Ureter (tissue), 1 donor: ENCODE results near the gene SLC8A2. TPM values are rescaled to one million over a fixed set of nuclear protein-coding genes. Genes with fewer than 3 reads are reported as not detected.
A peak's percentile ranks its signal among the peaks of the same experiment; 100 is the strongest.

ENCODE experiments used
- DNase-seq: peaks from one replicate; pipeline ENCODE4 v3.0.0-alpha.2; 2020; ENCODE audit warnings: low spot score
- total RNA-seq: library from RNA; stranded (reverse); gene quantifications from one replicate; pipeline ENCODE4 v1.2.4, GENCODE V29; 2023
- donor health status: DM: yes; HTN: yes; CAD: no.

Gene SLC8A2, protein sequence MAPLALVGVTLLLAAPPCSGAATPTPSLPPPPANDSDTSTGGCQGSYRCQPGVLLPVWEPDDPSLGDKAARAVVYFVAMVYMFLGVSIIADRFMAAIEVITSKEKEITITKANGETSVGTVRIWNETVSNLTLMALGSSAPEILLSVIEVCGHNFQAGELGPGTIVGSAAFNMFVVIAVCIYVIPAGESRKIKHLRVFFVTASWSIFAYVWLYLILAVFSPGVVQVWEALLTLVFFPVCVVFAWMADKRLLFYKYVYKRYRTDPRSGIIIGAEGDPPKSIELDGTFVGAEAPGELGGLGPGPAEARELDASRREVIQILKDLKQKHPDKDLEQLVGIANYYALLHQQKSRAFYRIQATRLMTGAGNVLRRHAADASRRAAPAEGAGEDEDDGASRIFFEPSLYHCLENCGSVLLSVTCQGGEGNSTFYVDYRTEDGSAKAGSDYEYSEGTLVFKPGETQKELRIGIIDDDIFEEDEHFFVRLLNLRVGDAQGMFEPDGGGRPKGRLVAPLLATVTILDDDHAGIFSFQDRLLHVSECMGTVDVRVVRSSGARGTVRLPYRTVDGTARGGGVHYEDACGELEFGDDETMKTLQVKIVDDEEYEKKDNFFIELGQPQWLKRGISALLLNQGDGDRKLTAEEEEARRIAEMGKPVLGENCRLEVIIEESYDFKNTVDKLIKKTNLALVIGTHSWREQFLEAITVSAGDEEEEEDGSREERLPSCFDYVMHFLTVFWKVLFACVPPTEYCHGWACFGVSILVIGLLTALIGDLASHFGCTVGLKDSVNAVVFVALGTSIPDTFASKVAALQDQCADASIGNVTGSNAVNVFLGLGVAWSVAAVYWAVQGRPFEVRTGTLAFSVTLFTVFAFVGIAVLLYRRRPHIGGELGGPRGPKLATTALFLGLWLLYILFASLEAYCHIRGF
- 2.7 TPM for total RNA-seq

DNA sequence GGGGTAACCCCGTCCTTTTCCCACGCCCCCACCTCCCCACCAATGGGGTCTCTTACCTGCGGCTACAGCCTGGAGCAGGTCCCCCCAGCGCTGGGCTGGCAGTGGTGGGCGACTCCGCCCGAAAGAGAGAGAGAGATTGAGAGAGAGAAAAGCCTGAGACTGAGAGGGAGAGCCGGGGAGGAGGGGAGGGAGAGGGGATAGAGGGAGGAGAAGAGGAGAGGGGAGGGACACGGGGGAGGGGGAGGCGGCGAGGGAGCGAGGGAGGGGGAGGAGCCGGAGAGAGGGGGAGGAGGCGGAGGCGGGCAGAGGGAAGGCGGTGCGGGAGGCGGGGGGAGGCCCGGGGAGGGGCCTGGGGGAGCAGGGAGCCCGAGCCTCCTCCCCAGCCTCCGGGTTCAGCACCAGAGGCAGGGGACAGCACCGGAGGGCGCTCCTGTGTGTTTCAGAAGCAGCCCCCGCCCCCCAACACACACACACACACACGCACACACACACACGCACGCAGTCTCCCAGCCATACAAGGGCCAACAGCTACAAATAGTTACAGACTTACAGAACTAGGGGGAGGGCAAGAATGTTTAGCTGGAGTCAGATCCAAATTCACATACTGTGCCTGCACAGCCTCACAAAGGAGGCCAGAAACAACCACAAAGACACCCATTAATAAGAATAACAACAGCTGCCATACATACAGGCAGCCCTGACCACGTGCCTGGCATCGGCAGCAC lies at the start of gene SLC8A2:
TSS of gene SLC8A2 (minus strand) at position 161 of the 725 bp plus-strand sequence. CDS start 5,490 bp downstream, outside the sequence.
- peak; percentile 73 for DNase-seq

DNA sequence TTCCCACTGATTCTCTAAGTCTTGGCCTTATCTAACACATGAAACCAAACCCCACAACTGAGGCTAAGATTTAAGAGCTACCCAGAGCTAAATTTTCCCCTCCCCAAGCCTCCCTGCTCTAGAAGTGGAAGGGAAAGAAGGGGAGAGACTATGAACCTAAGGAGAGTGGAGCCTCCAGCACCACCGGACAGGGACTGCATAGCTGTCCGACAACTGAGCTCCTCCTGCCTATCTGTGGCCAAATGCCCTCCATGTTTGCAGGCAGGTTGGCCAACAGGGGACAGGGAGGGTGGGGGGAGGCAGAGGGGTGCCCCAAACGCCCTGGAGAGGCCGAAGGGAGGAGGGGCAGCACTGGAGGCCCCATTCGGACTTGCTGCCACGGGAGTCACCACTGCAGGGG lies 49.1 kb upstream of the SLC8A2 start:
- no peak for DNase-seq

GRCh38 chr19:47520343-47520806 lies 48.7 kb upstream of the SLC8A2 start:
- no peak for DNase-seq

DNA sequence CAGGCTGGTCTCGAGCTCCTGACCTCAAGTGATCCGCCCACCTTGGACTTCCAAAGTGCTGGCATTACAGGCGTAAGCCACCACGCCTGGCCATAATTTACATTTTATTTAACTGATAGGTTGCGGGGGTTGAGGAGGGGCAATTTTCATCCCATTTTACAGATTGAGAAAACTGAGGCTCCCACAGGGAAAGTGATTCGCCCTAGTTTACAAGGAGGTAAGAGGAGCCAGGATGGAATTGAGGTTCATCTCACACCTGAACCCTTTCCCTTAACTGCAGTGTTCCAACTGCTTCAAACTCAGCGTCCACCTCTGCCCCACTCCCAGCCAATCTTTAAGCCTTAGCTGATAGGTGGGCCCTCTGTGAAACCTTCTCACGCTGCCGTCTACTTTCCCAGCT lies 47.2 kb upstream of the SLC8A2 start:
- no peak for DNase-seq

- DNase-seq: no peak
Measured at GRCh38 chr19:47518139-47518538, 46.4 kb upstream of the SLC8A2 start.

DNA sequence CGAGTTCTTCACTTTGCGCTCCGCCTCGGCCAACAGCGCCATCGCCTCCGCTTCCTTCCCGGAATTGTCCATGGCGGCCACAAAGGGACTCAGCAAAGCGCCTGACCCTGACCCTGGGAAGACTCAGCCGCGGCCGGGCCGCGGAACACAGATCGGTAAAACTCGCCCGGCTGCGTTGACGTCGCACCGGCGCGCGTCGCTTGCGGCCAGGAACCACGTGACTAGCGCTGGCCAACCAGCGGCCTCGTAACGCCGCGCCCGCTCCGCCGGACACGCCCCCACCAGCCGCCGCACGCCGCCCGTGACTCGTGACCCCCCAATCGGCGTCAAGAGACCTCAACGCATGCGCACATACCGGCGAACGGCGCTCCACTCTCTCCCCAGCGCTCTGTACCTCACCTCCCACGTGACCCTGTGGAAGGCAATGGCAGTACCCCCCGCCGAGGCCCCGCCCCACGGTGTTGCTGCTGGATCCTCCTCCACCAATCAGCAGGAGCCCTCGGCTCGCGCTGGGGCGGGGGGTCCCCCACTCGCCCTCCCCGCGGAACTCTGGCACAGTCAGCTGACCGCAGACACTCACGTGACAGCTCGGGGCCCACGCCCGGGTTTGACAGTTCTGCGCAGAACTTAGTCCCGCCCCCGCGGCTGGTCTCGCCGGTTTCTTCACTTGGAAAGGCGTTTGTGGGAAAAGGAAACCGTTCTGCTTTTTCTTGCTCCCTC lies 43.3 kb upstream of the SLC8A2 start, which contains the start of gene NAPA:
TSS of gene NAPA (minus strand) at position 195 of the 720 bp plus-strand sequence. CDS start at position 72, 123 bp downstream.
- DNase-seq: peak; percentile 100

DNA sequence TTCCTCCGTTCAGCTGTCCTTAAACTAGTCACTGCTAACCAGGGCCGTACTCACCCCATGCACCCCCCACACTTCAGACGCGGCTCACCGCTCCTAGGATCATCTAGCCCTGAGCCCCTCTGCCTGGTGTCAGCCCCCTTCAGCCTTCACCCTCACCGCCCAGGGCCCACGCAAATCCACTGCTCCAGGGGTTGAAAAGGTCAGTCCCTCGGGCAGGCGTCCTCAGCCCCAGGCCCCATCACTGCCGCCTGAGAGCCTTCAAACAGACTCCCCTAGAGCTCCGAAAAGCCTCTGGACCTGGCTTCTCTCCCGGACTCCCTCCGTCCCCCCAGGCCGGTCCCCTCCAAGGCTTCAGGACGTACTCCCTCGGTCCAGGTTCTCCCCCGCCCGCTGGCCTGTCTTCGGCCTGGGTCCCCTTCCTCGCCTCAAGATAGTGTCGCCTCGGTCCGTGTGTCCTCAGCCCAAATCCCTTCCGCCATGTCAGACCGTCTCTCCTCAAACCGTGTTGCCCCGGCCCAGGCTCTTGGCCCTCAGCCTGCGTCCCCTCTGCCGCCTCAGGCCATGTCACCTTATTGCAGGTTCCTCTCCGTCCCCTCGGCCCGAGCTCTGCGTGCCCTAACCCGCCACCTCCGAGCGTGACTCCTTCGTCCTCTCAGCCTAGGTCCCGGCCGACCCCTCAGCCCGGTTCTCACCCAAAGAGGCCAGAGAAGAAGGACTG lies 42.6 kb upstream of the SLC8A2 start:
- no peak for DNase-seq

GRCh38 chr19:47512948-47513319 lies 41.2 kb upstream of the SLC8A2 start:
- DNase-seq: no peak

- peak; percentile 83 for DNase-seq
Measured at GRCh38 chr19:47512183-47512947, 40.7 kb upstream of the SLC8A2 start.

DNA sequence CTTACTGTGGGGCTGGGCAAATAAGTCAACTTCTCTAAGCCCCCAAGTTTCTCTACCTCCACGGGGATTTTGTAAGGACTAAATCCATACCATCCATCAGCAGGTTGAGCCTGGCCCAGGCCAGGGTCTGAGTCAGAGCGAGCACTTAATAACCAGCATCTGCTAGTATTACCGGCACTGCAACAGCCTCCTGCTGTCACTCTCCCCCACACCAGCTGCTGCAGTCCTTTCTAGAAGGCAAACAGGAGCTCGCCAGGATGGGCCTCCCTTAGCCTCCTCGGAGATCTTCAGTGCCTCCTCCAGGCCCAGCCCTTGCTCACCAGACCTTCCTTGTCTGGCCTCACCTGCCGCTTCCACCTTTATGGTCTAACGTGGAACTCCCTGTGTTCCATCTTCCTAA lies 40.0 kb upstream of the SLC8A2 start:
- DNase-seq: no peak

- no peak for DNase-seq
Measured at GRCh38 chr19:47511128-47511517, 39.4 kb upstream of the SLC8A2 start.

GRCh38 chr19:47510516-47511127 lies 38.9 kb upstream of the SLC8A2 start:
- no peak for DNase-seq

DNA sequence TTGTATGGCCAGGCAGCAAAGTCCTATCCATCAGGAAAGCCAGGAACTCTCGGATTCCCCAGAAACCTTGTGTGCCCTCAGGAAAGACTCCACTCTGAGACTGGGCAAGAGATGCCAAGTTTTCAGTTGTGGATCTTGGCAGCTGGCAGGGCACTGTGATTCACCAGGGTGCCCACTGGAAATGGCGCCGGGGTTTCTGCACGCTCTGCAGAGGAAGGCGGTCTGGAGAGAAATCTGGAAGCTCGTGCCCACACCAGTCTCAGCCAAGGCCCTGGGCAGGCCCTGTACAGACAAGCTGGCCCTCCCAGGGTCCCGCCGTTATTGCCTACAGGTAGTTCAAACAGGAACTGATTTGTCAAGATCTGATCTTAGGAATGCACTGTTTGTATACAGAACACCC lies 38.3 kb upstream of the SLC8A2 start:
- peak; percentile 79 for DNase-seq

- DNase-seq: no peak
Measured at GRCh38 chr19:47509170-47509847, 37.6 kb upstream of the SLC8A2 start.

- no peak for DNase-seq
Measured at GRCh38 chr19:47508721-47509120, 37.0 kb upstream of the SLC8A2 start.

GRCh38 chr19:47507924-47508553 lies 36.3 kb upstream of the SLC8A2 start:
- DNase-seq: no peak

GRCh38 chr19:47507012-47507411 lies 35.3 kb upstream of the SLC8A2 start:
- no peak for DNase-seq

DNA sequence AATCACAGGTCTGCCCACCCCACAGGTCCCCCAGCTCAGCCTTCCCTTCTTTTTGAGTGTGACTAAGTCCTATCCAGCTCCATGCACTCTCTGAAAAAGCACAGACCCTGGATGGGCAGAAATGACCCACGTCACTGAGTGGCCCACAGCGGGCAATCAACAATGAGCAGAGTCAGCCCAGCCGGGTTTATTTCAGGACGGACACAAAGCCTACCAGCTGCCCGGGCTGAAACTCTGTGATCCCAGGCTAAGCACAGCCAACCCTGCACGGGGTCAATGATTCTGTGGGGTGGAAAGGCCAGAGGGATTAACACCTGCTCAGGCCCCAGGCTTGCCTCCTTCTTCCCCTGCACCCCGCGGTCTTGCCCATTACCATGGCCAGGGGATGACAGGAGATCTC lies 34.8 kb upstream of the SLC8A2 start:
- no peak for DNase-seq
